ENCODE data around the gene ABCA7.

ABCA7 gene

DNA sequence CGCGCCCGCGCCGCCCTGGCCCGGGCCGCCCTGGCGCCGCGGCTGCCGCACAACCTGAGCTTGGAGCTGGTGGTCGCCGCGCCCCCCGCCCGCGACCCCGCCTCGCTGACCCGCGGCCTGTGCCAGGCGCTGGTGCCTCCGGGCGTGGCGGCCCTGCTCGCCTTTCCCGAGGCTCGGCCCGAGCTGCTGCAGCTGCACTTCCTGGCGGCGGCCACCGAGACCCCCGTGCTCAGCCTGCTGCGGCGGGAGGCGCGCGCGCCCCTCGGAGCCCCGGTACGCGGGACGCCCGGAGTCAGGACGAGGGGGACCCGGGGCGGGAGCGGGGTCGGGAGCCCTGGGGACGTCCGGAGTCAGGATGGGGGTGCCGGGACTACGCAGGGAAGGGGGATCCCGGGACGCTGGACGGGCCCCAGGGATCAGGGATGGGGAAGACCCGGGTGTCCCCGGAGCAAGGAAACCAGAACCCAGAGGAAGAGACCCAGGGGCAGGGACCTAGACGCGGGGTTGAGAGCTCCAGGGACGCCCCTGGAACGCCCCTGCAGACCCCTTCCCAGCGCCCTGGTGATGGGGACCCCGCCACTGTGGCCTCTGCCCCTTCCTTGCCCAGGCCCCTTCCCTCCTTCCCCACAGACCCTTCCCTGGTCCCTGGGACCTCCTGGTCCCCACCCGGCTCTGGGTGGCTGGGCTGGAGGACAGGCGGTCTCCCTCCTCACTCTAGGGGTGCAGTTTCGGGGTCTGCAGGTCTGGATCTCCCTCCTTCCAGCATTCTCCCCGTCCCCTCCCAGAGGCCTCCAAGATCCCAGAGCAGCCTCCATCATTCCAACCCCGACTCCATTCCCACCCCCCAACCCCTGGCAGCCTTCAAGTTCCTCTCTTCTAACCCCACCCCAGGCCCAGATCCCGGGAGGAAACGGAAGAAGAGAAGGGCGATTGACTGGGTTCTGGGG, 39.0 kb upstream of the ABCA7 start:
- H3K9me3 Mint-ChIP-seq, result no peaks in the 10 kb centered on the region
- peak; percentile 61 for DNase-seq
- H3K4me3 Mint-ChIP-seq, result peak overlapping the region; percentile 68
- TF ChIP-seq, protein P1, sequence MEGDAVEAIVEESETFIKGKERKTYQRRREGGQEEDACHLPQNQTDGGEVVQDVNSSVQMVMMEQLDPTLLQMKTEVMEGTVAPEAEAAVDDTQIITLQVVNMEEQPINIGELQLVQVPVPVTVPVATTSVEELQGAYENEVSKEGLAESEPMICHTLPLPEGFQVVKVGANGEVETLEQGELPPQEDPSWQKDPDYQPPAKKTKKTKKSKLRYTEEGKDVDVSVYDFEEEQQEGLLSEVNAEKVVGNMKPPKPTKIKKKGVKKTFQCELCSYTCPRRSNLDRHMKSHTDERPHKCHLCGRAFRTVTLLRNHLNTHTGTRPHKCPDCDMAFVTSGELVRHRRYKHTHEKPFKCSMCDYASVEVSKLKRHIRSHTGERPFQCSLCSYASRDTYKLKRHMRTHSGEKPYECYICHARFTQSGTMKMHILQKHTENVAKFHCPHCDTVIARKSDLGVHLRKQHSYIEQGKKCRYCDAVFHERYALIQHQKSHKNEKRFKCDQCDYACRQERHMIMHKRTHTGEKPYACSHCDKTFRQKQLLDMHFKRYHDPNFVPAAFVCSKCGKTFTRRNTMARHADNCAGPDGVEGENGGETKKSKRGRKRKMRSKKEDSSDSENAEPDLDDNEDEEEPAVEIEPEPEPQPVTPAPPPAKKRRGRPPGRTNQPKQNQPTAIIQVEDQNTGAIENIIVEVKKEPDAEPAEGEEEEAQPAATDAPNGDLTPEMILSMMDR (IDR thresholded peaks at IDR 0.05), result no peak
- H3K36me3 Mint-ChIP-seq (ENCODE audit: low read depth), result no peaks in the 10 kb centered on the region
- H3K4me1 Mint-ChIP-seq, result peaks cover 17% of the 10 kb centered on the region
- H3K27ac Mint-ChIP-seq, result no peak overlapping the region
- peaks cover 59% of the 10 kb centered on the region for H3K27me3 Mint-ChIP-seq (ENCODE audit: low read depth, poor library complexity)

DNA sequence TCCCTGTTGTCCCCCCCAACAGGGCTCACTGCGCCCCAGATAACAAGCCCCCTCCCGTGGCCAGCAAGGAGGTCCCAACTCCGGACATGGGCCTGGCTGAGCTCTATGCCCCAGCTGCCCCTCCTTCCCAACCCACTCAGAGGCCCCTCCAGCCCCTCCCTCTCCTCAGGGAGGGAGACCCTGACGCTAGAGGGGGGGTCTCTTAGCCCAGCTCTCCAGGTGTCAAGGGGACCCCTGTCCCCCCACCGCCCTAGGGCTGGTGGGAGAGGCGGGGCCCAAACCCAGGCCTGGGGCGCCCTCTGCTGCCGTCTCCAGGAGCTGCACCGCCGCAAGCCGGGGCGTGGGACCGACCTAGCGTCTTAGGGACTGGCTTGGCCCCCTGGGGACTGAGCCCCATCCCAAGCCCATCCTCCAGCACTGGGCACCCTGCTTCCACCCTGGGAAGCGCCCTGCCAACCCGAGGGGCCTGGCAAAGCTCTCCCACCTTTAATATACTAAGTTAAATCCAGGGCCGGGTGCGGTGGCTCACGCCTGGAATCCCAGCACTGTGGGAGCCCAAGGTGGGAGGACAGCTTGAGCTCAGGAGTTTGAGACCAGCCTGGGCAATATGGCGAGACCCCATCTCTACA, 38.3 kb upstream of the ABCA7 start:
- TF ChIP-seq, protein P1 (IDR thresholded peaks at IDR 0.05), result peak; percentile 94
- Mint-ChIP-seq H3K27ac (no peak overlapping the region), H3K4me1 (peaks cover 17% of the 10 kb centered on the region), H3K9me3 (no peaks in the 10 kb centered on the region), H3K27me3 (ENCODE audit: low read depth, poor library complexity) (peaks cover 51% of the 10 kb centered on the region), H3K4me3 (peak overlapping the region; percentile 68), H3K36me3 (ENCODE audit: low read depth) (peaks cover 3% of the 10 kb centered on the region)
- peak; percentile 82 for DNase-seq

DNA sequence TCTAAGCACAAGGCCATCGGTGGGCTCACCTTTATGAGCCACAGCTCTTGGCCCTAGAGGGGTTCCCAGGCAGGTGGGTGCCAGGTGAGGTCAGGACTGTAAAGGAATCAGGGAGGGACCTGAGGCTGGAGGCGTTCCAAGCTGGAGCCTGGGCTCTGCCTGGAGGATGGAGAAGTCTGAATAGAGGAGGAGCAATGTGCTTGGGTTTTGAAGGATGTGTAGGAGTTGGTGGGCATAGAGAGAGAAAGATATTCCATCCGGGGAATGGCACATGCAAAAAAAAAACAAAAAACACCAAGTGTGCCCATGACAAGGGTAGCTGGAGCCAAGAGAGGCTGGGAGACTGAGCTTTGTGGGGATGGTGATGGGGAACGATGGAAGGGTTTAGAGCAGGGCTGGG, 37.3 kb upstream of the ABCA7 start:
- no peak overlapping the region for H3K27ac Mint-ChIP-seq
- H3K27me3 Mint-ChIP-seq (ENCODE audit: low read depth, poor library complexity), result peaks cover 41% of the 10 kb centered on the region
- H3K9me3 Mint-ChIP-seq, result no peaks in the 10 kb centered on the region
- H3K36me3 Mint-ChIP-seq (ENCODE audit: low read depth), result peaks cover 8% of the 10 kb centered on the region
- H3K4me3 Mint-ChIP-seq, result no peak overlapping the region
- peaks cover 16% of the 10 kb centered on the region for H3K4me1 Mint-ChIP-seq
- no peak for DNase-seq
- TF ChIP-seq, protein P1 (IDR thresholded peaks at IDR 0.05), result no peak

DNA sequence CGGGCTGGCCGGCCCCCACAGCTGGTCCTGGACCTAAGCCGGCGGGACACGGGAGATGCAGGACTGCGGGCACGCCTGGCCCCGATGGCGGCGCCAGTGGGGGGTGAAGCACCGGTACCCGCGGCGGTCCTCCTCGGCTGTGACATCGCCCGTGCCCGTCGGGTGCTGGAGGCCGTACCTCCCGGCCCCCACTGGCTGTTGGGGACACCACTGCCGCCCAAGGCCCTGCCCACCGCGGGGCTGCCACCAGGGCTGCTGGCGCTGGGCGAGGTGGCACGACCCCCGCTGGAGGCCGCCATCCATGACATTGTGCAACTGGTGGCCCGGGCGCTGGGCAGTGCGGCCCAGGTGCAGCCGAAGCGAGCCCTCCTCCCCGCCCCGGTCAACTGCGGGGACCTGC, 36.6 kb upstream of the ABCA7 start:
- TF ChIP-seq, protein P1 (IDR thresholded peaks at IDR 0.05), result no peak
- Mint-ChIP-seq H3K4me1 (peaks cover 9% of the 10 kb centered on the region), H3K9me3 (no peaks in the 10 kb centered on the region)

DNA sequence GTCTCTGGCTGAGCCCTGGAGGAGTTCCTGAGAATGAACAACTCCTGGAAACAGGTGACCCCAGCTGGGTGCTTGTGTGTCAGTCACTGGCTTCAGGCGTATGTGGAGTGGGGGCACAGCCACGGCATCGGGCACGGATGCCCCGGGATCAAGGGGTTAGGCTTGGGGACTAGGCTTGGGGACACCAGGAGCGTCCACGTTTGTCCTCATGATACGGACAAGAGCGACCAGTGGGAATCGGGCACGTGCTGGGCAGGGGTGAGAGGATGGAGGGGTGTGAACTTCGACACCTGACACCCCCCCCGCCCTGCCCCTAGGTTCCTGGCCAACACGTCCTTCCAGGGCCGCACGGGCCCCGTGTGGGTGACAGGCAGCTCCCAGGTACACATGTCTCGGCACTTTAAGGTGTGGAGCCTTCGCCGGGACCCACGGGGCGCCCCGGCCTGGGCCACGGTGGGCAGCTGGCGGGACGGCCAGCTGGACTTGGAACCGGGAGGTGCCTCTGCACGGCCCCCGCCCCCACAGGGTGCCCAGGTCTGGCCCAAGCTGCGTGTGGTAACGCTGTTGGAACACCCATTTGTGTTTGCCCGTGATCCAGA, 35.6 kb upstream of the ABCA7 start:
- Mint-ChIP-seq H3K27me3 (ENCODE audit: low read depth, poor library complexity) (peaks cover 24% of the 10 kb centered on the region), H3K36me3 (ENCODE audit: low read depth) (peaks cover 8% of the 10 kb centered on the region), H3K4me3 (no peak overlapping the region)

More for the DNA sequence above, 36.6 kb upstream of the ABCA7 start:
- Mint-ChIP-seq H3K36me3 (ENCODE audit: low read depth) (peaks cover 8% of the 10 kb centered on the region), H3K4me3 (no peak overlapping the region), H3K27me3 (ENCODE audit: low read depth, poor library complexity) (peaks cover 34% of the 10 kb centered on the region), H3K27ac (no peak overlapping the region)
- no peak for DNase-seq

More for the DNA sequence above, 35.6 kb upstream of the ABCA7 start:
- DNase-seq, result no peak
- Mint-ChIP-seq H3K9me3 (no peaks in the 10 kb centered on the region), H3K27ac (no peak overlapping the region), H3K4me1 (peaks cover under 1% of the 10 kb centered on the region)
- TF ChIP-seq, protein P1 (IDR thresholded peaks at IDR 0.05), result no peak
